ENCODE results near the gene LENG1. TPM values are rescaled to one million over a fixed set of nuclear protein-coding genes. Genes with fewer than 3 reads are reported as not detected.

LENG1 gene
- total and polyA plus RNA-seq, 9 of the 15 experiments (the other 6 are each of a cell fraction or from before 2014, with no cell fraction given): 0.30 to 10.5 (median 4.7) TPM

DNA sequence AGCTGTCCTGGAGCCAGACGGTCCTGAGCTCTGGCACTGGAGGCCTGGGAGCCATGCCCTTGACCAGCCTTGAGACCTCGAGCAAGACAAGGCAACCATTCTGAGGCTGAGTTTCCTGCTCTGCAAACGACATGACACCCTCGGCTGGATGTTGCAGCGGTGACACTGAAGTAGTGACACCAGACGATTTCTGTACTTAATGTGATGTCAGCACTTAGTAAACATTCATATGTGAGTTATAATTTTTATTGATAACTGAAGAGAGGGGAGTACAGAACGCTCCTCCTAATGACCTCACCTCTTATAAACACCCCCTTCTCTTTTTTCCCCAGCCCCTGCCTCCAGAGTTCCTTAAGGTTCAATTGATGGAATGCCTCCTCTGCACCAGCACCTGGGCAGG is 51.0 kb downstream of the LENG1 start:
- ChIA-PET CTCF (ENCODE audit: low intra/inter-chr PET ratio) (no interaction called here), POLR2A (no interaction called here)
- in situ Hi-C loops (cut with MboI) (no loop called here), intact Hi-C loops (cut with micrococcal nuclease) (no loop called here)
- Histone ChIP-seq H3K36me3 (ENCODE audit: control insufficient read depth, insufficient read depth, low read length) (peaks cover 75% of the 10 kb centered on the region; the same call in 2 of the 3 replicates), H3K4me2 (ENCODE audit: insufficient read depth, low read length) (no peak overlapping the region), H3K27me3 (ENCODE audit: control insufficient read depth in 2 of 2, insufficient read depth in 2 of 2, low read length in 2 of 2) (no peaks in the 10 kb centered on the region), H3K79me2 (ENCODE audit: control insufficient read depth, insufficient read depth, low read length) (peaks cover 15% of the 10 kb centered on the region), H3K4me1 (replicated peaks in 1 of 2; ENCODE audit: control insufficient read depth in 2 of 2, insufficient read depth in 2 of 2, low read length in 2 of 2) (peaks cover 0 to 22% of the 10 kb centered on the region in 2 experiments; a peak in 3 of 5 replicates), H3K4me3 (no peak overlapping the region), H3K9me3 (replicated peaks; ENCODE audit: control insufficient read depth, insufficient read depth, low read depth, low read length) (no peaks in the 10 kb centered on the region), H3K27ac (ENCODE audit: extremely low read depth, low read depth, low read length) (no peak overlapping the region), H2AFZ (ENCODE audit: low read depth, low read length) (no peak overlapping the region), H3K9ac (ENCODE audit: insufficient read depth in 1 of 2, low read depth in 2 of 2, low read length in 2 of 2) (no peak overlapping the region), H3K9me1 (ENCODE audit: control insufficient read depth, insufficient read depth, low read length) (no peaks in the 10 kb centered on the region), H4K20me1 (replicated peaks; ENCODE audit: control insufficient read depth, insufficient read depth, low read length) (peaks cover 3% of the 10 kb centered on the region; the same call in 1 of the 2 replicates)
- TF ChIP-seq MAFF (IDR thresholded peaks at IDR 0.05; ENCODE audit: low read length) (0 out of 2 replicates have a peak, but pooled peaks have one; percentile 23), ZNF316 (IDR thresholded peaks at IDR 0.05) (peak; percentile 50; the same call in 1 of the 2 replicates), RBM17 (IDR thresholded peaks at IDR 0.05; ENCODE audit: borderline replicate concordance, low read depth, low read length) (no peak)
- TF ChIP-seq, protein P1, sequence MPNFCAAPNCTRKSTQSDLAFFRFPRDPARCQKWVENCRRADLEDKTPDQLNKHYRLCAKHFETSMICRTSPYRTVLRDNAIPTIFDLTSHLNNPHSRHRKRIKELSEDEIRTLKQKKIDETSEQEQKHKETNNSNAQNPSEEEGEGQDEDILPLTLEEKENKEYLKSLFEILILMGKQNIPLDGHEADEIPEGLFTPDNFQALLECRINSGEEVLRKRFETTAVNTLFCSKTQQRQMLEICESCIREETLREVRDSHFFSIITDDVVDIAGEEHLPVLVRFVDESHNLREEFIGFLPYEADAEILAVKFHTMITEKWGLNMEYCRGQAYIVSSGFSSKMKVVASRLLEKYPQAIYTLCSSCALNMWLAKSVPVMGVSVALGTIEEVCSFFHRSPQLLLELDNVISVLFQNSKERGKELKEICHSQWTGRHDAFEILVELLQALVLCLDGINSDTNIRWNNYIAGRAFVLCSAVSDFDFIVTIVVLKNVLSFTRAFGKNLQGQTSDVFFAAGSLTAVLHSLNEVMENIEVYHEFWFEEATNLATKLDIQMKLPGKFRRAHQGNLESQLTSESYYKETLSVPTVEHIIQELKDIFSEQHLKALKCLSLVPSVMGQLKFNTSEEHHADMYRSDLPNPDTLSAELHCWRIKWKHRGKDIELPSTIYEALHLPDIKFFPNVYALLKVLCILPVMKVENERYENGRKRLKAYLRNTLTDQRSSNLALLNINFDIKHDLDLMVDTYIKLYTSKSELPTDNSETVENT (CRISPR knock-in tag; IDR thresholded peaks at IDR 0.05): no peak
- DNase-seq (ENCODE audit: extremely low read depth in 1 of 4, low spot score in 3 of 4) (peak in 1 of 4 experiments; percentile 4), ATAC-seq (no peak), FAIRE-seq (no peak)
- 82% methylated on average over 6 of the region's 7 CpGs for WGBS (ENCODE audit: insufficient coverage, low coverage, missing lambda C conversion rate)
- no TSS peak for BruUV-seq (replicated peaks)

Measured in K562 (cell line).